NCI-H146 treated with DMSO at 0.1 percent for 48 hours (cell line): ENCODE results near the gene ZCWPW1.

Experiments used
- DNase-seq: peaks from one replicate; lab custom pipeline; 2025; ENCODE audit not compliant: unreplicated experiment; lab: John Stamatoyannopoulos, UW

The ZCWPW1 gene

DNA sequence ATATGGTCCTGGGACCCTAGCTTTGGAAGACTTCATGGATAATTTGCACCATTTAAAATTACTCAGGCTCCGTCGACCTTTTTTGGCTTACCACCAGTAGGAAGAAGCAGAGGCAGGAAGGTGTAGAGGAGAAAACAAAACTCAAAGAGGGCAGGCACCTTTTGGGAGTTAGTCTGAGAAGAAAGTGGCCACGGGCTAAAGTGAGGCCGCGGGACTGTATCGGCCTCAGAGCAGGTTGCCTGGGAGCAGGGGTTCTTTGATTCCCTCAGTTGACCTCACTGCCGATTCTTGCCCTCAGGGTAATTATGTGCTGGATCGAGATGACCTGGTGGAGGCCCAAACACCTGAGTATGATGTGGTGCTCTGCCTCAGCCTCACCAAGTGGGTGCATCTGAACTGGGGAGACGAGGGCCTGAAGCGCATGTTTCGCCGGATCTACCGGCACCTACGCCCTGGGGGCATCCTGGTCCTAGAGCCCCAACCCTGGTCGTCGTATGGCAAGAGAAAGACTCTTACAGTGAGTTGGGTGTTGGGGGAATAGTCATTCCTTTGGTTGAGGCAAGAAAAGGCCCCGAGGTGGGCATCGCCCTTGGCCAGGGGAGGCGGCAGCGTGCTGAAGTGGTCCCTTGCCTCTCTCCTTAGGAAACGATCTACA, 4.2 kb upstream of the ZCWPW1 start:
- no peak for DNase-seq

DNA sequence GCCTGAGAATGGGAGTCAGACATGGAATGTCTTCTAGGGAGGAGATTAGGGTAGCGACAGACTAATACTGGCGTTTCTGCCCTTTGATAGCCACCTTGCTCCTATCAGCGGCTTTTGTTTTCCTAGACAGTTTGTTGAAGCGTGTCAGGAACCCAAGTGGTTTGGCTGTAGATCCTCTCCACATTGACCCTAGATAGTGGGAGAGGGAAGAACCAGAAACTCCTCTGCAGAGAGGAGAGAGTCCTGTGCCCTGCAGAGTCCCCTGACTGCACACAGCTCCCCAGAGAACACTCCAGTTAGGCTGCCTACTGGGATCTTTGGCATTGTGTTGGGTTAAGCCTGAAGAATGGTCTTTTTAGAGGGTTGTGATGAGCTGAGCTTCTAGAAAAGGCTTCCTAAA, 3.5 kb upstream of the ZCWPW1 start:
- DNase-seq: no peak

DNA sequence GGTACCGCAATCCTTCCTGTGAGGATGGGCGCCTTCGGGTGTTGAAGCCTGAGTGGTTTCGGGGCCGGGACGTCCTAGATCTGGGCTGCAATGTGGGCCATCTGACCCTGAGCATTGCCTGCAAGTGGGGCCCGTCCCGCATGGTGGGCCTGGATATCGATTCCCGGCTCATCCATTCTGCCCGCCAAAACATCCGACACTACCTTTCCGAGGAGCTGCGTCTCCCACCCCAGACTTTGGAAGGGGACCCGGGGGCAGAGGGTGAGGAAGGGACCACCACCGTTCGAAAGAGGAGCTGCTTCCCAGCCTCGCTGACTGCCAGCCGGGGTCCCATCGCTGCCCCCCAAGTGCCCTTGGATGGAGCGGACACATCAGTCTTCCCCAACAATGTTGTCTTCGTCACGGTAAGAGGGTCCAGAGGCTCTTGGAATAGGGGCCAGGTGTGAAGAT, 2.8 kb upstream of the ZCWPW1 start:
- no peak for DNase-seq

DNA sequence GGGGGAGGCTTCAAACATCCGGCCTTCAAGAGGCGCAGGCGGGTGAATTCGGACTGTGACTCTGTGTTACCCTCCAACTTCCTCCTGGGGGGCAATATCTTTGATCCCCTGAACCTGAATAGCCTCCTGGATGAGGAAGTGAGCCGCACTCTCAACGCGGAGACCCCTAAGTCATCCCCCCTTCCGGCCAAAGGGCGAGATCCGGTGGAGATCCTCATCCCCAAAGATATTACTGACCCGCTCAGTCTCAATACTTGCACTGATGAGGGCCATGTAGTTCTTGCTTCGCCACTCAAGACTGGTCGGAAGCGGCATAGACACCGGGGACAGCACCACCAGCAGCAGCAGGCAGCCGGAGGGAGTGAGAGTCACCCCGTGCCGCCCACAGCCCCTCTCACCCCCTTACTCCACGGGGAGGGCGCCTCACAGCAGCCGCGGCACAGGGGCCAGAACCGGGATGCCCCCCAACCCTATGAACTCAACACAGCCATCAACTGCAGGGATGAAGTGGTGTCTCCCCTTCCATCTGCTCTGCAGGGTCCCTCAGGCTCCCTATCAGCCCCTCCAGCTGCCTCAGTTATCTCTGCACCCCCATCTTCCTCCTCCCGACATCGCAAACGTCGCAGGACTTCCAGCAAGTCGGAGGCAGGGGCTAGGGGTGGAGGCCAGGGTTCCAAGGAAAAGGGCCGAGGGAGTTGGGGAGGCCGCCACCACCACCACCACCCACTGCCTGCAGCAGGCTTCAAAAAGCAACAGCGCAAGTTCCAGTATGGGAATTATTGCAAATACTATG, 2.2 kb upstream of the ZCWPW1 start:
- DNase-seq: no peak

DNA sequence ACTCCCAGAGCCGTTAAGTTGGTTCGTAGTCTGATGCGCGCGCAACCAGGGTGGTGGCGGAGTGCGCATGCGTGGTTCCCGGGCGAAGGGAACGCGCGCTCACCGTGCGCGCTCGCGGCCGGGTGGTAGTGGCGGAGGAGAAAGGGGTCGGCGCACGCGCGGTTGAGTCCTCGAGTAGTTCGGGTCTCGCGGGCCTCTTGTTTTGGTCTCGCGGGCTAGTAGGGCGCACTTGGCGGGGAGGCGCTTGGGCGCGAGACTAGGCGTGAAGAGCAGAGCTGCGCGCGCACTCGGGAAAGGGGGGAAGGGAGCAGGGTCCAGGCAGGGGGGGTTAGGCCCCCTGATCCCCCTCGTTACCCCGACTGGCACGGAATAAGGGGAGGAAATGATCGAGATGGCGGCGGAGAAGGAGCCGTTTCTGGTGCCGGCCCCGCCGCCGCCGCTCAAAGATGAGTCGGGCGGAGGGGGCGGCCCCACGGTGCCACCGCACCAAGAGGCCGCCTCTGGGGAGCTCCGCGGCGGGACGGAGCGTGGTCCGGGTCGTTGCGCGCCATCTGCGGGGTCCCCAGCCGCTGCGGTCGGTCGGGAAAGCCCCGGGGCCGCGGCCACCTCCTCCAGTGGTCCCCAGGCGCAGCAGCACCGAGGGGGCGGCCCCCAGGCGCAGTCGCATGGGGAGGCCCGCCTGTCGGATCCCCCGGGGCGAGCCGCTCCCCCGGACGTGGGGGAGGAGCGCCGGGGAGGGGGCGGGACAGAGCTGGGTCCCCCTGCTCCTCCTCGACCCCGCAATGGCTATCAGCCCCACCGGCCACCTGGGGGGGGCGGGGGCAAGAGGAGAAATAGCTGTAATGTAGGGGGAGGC, 1.4 kb upstream of the ZCWPW1 start, which contains the start of gene MEPCE:
Gene MEPCE (plus strand): TSS at position 195 of the 856 bp plus-strand sequence. CDS start 188 bp downstream, at position 383.
- peak; percentile 88 for DNase-seq

DNA sequence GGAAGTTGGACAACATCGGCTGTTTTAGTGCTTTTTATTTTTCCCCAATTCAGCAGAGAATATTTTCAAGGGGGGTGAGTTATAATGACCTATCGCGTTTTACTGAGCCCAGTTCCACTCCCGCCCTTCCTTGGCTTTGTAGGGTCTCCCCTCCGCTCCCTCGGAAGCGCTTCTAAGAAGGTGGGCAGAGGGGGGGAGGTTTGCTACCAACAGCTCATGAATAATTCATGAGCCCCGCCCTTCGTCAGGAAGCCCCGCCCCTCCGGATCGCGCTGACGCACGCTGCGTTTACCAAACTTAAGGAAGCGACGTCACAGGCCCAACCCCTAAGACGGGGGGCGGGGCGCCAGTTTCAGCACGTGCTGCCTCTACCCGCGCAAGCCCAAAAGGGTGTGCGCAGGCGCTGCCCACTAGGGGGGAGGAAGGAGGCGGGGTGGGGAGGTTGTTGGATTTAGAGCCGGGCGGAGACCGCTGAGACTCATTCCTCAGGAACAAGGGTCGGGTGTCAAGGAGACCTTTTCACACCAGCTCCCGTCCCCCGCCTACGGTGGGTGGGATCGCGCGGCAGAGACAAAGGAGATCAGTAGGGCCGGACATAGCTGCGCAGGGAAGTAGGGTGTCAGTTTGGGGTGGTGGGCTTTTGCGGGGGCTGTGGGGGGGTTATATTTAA, 599 bp upstream of the ZCWPW1 start:
- DNase-seq: peak; percentile 98

DNA sequence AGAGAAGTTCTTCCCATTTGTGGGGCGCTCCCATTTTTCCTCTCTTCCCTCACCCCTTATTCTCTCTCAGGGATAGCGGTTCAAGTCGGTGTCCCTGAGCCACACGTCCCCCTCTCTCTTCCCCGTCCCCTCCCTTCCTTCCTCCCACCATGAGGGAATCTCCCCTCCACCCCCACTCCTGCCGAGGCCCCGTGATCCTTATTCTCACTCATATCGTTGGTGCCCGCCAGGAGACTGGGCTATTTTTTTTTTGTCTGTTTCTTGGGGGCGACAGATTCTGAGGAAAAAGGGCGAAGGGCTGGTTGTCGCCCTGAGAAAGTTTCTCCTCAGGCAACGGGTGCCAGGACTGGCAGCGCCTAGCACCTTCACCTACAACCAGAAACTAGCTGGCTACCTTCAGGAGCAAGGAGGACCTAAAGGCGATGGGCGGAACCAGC, 723 bp downstream of the ZCWPW1 start:
- DNase-seq: no peak

DNA sequence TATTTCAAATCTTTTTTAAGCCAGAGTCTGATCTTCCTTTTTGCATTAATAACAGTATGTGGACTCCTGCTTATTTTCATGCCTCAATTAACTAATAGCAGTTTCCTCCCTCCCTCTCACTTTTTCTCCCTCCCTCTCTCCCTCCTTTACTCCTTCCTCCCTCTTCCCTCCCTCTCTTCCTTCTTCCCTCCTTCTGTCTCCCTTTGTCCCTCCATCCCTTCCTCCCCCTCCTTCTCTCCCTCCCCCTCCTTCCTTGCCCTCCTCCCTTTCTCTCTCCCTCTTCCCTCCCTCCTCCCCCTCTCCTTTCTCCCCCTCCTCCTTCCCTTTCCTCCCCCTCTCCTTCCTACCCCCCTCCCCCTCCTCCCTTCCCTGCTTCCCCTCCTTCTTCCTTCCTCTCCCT, 2.0 kb downstream of the ZCWPW1 start:
- DNase-seq: no peak

DNA sequence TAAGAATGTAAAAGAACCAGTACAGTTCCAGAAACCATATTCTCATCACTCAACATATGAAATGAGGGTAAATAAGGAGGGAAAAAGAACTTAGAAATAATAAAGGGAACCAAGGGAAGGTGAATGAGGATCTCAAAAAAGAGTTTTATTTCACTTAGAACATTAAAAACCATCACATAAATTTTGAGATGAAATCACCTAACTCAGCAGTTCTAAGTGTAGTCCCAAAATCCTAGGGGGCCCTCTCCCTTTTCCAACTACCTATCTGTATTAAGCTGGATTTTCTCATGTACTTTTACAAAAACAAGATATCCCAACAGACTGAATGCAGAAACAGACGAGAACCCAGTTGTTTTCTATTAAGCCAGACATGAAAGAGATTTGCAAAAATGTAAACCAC, 3.2 kb downstream of the ZCWPW1 start:
- DNase-seq: no peak

DNA sequence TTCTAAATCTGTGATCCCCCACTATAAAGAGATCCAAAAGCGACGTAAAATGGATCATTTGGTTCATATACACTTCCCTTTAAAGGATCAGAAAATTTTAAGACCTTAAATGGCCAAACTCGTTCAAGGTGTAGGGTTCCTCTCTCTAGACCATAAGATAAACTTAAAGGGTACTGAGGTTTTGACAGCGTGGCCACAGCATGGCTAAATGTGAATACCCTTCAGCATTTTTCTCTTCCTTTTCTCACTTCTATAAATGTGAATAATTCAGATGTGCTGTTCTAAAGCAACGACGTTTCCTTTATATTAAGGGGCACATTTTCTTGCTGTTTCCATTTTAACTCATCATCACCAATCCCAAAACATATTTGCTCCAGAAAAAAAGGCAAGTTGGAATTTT, 5.2 kb downstream of the ZCWPW1 start:
- no peak for DNase-seq

DNA sequence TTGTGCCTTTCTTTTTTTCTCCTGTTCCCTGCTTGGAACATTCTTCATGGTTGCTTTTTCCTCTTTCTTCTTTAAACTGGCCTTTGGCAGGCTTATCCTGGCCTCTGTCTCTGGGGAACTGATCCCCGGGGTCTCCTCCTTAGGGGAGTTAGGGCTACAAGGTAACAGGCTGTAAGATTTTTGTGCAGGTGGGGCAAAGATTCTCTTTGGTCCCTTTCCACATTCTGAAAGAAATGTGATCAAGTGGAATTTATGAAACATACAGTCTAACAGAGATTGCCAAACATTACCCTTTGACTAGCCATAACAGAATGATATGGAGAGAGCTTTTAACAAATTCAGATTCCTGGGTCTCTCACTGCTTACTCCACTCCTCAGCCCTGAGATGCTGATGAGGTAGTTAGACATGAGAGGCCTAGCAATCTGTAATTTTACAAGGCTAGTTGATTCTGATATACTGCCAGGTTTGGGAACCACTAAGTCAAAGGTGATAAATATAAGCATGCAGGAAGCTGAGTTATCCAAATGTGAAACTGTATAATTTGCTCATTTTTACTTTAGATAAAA, 8.8 kb downstream of the ZCWPW1 start:
- no peak for DNase-seq

DNA sequence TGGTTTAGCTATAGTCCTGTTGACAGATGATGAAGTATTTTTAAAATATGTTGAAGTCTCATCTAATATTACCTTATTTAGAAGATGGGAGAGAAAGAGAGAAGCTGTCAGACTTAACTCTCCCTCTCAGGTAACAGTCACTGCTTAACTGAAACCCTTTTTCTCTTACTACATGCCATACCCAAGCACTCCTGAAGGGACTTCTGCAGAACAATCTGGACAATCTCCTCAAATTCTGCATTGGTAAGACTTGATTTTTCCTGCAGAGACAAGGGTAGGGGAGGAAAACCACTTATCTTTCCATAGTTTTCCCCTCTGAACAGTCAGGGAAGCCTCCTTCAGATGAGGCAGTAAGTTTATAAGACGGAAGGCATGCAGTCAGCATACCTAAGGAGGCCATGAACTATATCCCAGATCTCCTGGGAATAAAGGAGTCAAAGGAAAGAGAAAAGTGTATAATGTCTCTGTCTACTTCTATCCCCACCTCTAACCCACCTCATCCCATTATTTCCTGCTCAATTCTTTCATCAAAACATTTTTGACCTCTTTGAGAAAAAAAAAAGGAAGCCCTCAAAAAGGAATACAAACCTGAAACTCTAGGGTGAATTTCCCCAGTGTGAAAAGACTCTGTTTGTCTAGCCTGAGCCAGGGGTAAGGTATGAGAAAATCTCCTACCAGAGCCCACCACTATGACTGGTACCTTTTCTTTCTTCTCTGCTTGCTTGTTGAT, 9.4 kb downstream of the ZCWPW1 start:
- DNase-seq: no peak

DNA sequence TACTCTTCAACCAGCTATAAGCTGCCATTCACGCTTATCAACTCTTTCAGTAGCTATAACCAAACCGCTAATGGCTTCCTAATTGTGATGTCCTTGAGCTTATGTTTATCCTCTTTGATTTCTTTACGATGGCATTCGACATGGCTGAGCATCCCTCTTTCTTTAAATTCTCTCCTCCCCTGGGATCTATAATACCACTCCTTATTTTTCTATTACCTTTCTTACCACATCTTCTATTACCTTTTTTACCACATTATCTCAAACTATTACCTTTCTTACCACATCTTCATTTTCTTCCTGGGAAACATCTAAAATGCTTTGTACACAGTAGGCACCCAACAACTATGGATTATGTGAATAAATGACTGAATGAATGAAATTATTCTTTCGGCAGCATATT, 13.1 kb downstream of the ZCWPW1 start:
- no peak for DNase-seq

DNA sequence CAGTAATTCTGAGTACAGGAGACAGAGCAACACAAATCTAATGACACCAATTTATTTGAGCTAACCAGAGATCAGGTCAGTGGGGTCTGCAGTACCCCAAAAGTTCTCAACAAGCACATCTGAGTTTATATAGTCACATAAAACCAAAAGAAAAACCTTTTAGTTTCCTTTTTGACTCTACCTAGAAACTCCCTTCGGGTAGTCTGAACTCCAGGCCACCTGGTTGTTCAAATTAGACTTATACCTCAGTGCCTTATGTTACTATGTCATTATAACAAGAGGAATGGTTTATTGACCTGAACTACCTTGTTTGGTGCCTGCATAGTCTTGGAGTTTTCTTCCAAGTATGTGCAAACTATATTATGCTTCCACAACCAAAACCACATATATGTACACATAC, 14.6 kb downstream of the ZCWPW1 start:
- no peak for DNase-seq

DNA sequence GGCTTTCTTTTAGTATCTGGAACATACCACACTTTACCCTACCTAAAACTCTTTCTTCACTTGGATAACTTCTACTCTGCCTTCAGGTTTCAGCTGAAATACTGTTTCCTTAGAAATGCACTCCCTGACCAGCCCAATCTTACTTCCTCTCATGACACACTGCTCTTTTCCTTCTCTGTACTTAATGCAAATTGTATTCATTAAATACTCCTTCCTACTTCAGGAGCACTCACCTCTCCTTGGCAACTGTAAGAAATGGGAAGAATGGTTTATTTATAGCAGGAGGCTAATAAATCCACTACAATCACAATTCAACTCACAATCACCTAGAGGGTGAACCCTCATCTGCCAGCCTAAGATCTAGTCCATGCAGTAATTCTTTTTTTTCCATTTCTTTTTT, 15.2 kb downstream of the ZCWPW1 start:
- no peak for DNase-seq

DNA sequence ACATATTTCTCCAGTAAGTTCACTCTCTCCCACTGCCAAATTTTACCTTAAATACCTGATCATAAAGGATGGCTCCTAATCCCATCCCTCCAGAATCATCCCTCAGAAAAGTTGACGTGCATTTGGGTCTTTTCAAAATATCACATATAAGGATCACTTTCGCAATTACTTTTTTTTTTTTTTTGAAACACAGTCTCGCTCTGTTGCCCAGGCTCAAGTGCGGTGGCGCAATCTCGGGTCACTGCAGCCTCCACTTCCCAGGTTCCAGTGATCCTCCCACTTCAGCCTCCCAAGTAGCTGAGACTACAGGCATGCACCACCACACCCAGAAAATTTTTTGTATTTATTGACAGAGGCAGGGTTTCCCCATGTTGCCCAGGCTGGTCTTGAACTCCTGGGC, 17.4 kb downstream of the ZCWPW1 start:
- DNase-seq: no peak

DNA sequence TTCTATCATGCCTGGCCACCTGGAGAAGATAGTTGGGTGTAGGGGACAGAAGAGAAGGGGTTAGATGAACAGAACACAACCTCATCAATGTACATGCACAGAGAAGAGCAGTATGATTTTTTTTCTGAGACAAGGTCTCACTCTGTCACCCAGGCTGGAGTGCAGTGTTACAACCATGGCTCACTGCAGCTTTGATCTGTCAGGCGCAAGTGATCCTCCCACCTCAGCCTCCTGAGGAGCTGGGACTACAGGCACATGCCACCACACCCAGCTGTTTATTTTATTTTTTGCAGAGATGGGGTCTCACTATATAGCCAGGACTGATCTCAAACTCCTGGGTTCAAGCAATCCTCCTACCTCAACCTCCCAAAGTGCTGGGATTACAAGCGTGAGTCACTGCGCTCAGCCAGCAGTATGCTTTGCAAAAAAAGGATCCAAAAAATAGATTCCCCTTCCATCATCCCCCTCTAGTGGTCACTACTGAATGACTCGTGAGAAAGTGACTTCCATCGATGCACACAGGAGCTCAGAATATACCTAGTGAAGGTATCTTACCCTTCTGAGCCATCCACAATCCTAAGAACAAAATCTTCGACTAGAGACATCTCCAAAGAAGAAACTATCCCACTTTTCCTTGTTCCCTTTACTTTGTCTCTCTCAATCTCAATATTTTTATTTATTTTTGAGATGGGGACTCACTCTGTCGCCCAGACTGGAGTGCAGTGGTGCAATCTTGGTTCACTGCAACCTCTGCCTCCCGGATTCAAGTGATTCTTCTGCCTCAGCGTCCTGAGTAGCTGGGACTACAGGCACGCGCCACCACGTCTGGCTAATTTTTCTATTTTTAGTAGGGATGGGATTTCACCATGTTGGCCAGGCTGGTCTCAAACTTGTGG, 21.0 kb downstream of the ZCWPW1 start:
- DNase-seq: peak; percentile 46

DNA sequence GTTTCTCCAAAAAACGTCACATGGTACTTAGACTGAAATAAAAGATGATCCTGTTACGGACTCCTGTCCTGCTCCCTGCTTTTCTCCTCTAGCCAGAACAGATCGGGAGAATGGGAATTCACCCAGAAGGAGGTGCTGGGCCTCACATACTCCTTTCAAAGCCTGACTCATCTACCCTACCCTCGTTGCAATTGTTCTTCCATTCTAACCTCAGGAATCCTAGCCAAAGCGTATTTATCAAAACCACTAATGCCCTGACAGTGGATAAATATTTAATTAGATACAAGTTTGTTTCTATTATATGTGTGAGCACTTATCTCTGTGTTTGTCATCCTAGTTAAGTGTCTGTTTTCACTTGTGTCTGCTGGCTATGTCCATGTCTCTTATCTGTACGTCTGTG, 21.7 kb downstream of the ZCWPW1 start:
- DNase-seq: no peak

DNA sequence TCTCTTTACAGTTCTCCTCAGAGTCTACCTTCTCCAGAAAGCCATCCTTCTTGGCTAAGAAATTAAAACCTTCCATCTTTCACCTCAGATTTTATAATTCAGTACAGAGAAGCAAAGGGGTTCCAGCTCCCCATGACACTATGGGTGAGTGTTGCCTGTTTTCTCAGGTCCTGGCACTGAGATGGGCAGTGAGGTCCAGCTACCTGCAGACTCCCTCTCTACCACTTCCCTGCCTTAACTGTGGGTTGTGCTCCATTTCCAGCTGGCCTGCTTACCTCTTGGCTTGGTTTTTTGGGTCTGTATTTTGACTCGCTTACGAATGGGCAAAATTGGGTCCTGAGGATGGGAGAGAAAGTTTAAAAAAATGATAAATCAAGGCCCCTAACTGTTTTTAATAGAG, 26.3 kb downstream of the ZCWPW1 start:
- DNase-seq: no peak
